GM12878 (cell line): ENCODE results near the gene VWA7. TPM values are rescaled to one million over a fixed set of nuclear protein-coding genes. Genes with fewer than 3 reads are reported as not detected.

Source experiments
- ATAC-seq: fragments of 200-7000 bp; cut with Tn5 transposase; 3 replicates; pipeline ENCODE4 v1.9.1; 2020; ENCODE audit warnings: mild to moderate bottlenecking, moderate library complexity
- BruUV-seq: library from RNA; stranded (reverse); fragments of 400-500 nt; replicated peaks from 2 replicates; lab custom pipeline; 2021; lab: Mats Ljungman, UMichigan
- CTCF ChIA-PET: fragments of 300-600 bp; sonication (Branson Sonifier 250); formaldehyde crosslinking; extraction: SDS; loops from one replicate; lab custom pipeline; 2021; ENCODE audit warnings: inconsistent platforms; lab: Yijun Ruan, JAX
- POLR2A ChIA-PET: fragments of 350-600 bp; formaldehyde crosslinking; extraction: SDS; loops from one replicate; lab custom pipeline; 2021; ENCODE audit warnings: inconsistent platforms; lab: Charles Lee
- RAD21 ChIA-PET: fragments of 300-600 bp; sonication (Branson Sonifier 250); formaldehyde crosslinking; loops from one replicate; lab custom pipeline; 2023; ENCODE audit warnings: antibody characterized with exemption; ENCODE audit not compliant: unreplicated experiment; lab: Charles Lee
- SMC1A ChIA-PET: fragments of 300-600 bp; sonication (Branson Sonifier 250); formaldehyde crosslinking; loops from one replicate; lab custom pipeline; 2023; ENCODE audit not compliant: unreplicated experiment, uncharacterized antibody; lab: Charles Lee
- DNase-seq: peaks from one replicate; pipeline ENCODE4 v3.0.0-alpha.2; 2011; ENCODE audit warnings: low read depth, low spot score
- FAIRE-seq: peaks from 3 replicates; lab custom pipeline; 2011; peaks lifted over from hg19 to GRCh38; lab: Jason Lieb, UNC
- H2AFZ ChIP-seq: 2 replicates; pipeline ENCODE4 v1.6.0; 2011; ENCODE audit warnings: low read depth, low read length, control low read depth; ENCODE audit not compliant: control insufficient read depth
- H3K27ac ChIP-seq: 2 replicates; pipeline ENCODE4 v1.5.1; 2011; ENCODE audit warnings: control low read depth; ENCODE audit not compliant: control insufficient read depth, insufficient read depth
- H3K27me3 ChIP-seq, 2 experiments: replicated peaks in 1 of 2; 2 replicates each; pipeline versions ENCODE4 v1.6.0 to v1.6.1; 2011; ENCODE audit warnings: low read length in 1 of 2; ENCODE audit not compliant: control insufficient read depth in 2 of 2, insufficient read depth in 2 of 2
- H3K36me3 ChIP-seq, 2 experiments: 2 replicates each; pipeline ENCODE4 v1.5.1; 2011; ENCODE audit warnings: low read length in 1 of 2; ENCODE audit not compliant: control insufficient read depth in 2 of 2, insufficient read depth in 2 of 2
- H3K4me1 ChIP-seq: 2 replicates; pipeline ENCODE4 v1.6.1; 2011; ENCODE audit warnings: mild to moderate bottlenecking, low read length, moderate library complexity, mixed read lengths; ENCODE audit not compliant: control insufficient read depth, insufficient read depth
- H3K4me2 ChIP-seq: 2 replicates; pipeline ENCODE4 v1.6.0; 2011; ENCODE audit warnings: control low read depth; ENCODE audit not compliant: control insufficient read depth, insufficient read depth
- H3K4me3 ChIP-seq: fragments of 200-600 bp; sonication (generic); 2 replicates; pipeline ENCODE4 v1.5.1; 2016
- H3K79me2 ChIP-seq: 2 replicates; pipeline ENCODE4 v1.6.0; 2011; ENCODE audit warnings: low read length; ENCODE audit not compliant: control insufficient read depth, insufficient read depth
- H3K9ac ChIP-seq: 2 replicates; pipeline ENCODE4 v1.8.0; 2011; ENCODE audit warnings: low read length, control low read depth, mixed read lengths; ENCODE audit not compliant: control insufficient read depth, insufficient read depth
- H3K9me3 ChIP-seq: replicated peaks from 3 replicates; pipeline ENCODE4 v1.5.1; 2011; ENCODE audit warnings: mild to moderate bottlenecking, low read length; ENCODE audit not compliant: control insufficient read depth, insufficient read depth
- H4K20me1 ChIP-seq: 2 replicates; pipeline ENCODE4 v1.6.0; 2011; ENCODE audit not compliant: control insufficient read depth, insufficient read depth
- ASH2L ChIP-seq: fragments of 300-600, 200-600 bp; sonication (generic); IDR thresholded peaks from 2 replicates; pipeline ENCODE4 v1.6.1; 2017; ENCODE audit warnings: low read depth, mild to moderate bottlenecking, borderline replicate concordance
- BCL3 ChIP-seq: IDR thresholded peaks from 2 replicates; pipeline ENCODE4 v1.6.1; 2011; ENCODE audit warnings: borderline replicate concordance, low read depth, mild to moderate bottlenecking, moderate library complexity, low read length; ENCODE audit not compliant: insufficient read depth, poor library complexity, severe bottlenecking
- BCLAF1 ChIP-seq: fragments of 450-650 bp; IDR thresholded peaks from 2 replicates; pipeline ENCODE4 v1.6.1; 2017; ENCODE audit warnings: antibody characterized with exemption, mild to moderate bottlenecking, moderate library complexity
- ESRRA ChIP-seq: IDR thresholded peaks from 2 replicates; pipeline ENCODE4 v1.6.1; 2012; ENCODE audit warnings: mild to moderate bottlenecking, low read length, improper control_type of control experiment
- FOXM1 ChIP-seq: IDR thresholded peaks from 2 replicates; pipeline ENCODE4 v1.6.1; 2012; ENCODE audit warnings: low read depth, mild to moderate bottlenecking, inconsistent platforms, low read length, moderate library complexity
- LARP7 ChIP-seq: fragments of 450-650 bp; IDR thresholded peaks from 2 replicates; pipeline ENCODE4 v1.6.1; 2017; ENCODE audit warnings: mild to moderate bottlenecking
- NR2F1 ChIP-seq: fragments of 450-650 bp; conservative IDR thresholded peaks from 2 replicates; pipeline ENCODE4 v1.6.1; 2017; ENCODE audit warnings: mild to moderate bottlenecking
- PAX8 ChIP-seq: fragments of 450-650 bp; IDR thresholded peaks from 2 replicates; pipeline ENCODE4 v1.6.1; 2017; ENCODE audit warnings: mild to moderate bottlenecking, moderate library complexity
- RUNX3 ChIP-seq: IDR thresholded peaks from 2 replicates; pipeline ENCODE4 v1.6.1; 2012; ENCODE audit warnings: low read length, inconsistent platforms
- SMAD1 ChIP-seq: fragments of 450-650 bp; IDR thresholded peaks from 2 replicates; pipeline ENCODE4 v1.6.1; 2018; ENCODE audit warnings: mild to moderate bottlenecking, low read depth; ENCODE audit not compliant: partially characterized antibody
- SMARCA5 ChIP-seq: fragments of 450-650 bp; IDR thresholded peaks from 2 replicates; pipeline ENCODE4 v1.6.1; 2017; ENCODE audit warnings: mild to moderate bottlenecking
- SP1 ChIP-seq: IDR thresholded peaks from one replicate; pipeline ENCODE4 v1.6.1; 2011; ENCODE audit warnings: low read depth, low read length
- TARDBP ChIP-seq: IDR thresholded peaks from 2 replicates; pipeline ENCODE4 v1.6.1; 2016; ENCODE audit warnings: borderline replicate concordance
- YBX1 ChIP-seq: fragments of 450-650 bp; IDR thresholded peaks from 2 replicates; pipeline ENCODE4 v1.6.1; 2016; ENCODE audit warnings: antibody characterized with exemption
- ZBTB4 ChIP-seq: fragments of 450-650 bp; formaldehyde crosslinking; IDR thresholded peaks from 2 replicates; pipeline ENCODE4 v1.4.0; 2022; ENCODE audit warnings: mild to moderate bottlenecking, moderate library complexity
- ZNF207 ChIP-seq: fragments of 450-650 bp; IDR thresholded peaks from 2 replicates; pipeline ENCODE4 v1.6.1; 2014; ENCODE audit warnings: antibody characterized with exemption, mild to moderate bottlenecking, borderline replicate concordance
- WGBS: methylation state at CpG from one replicate; pipeline ENCODE4 v1.1.6; 2016; ENCODE audit warnings: low lambda C conversion rate; ENCODE audit not compliant: insufficient replicate concordance, insufficient coverage; ENCODE audit errors: missing lambda C conversion rate; 5-methylcytosine and 5-hydroxymethylcytosine counted together
- in situ Hi-C: fragments of 300-500 bp; cut with MboI; formaldehyde crosslinking; loops from 9 replicates; pipeline ENCODE4 v1.14.3; 2018; ENCODE audit warnings: mixed read lengths
- intact Hi-C: fragments of 100-400 bp; cut with micrococcal nuclease; formaldehyde crosslinking; loops from one replicate; pipeline ENCODE4 v1.14.2; 2022; ENCODE audit not compliant: unreplicated experiment
- polyA plus RNA-seq, 11 experiments: library from polyadenylated mRNA; depleted of rRNA in 4 of 11; unstranded in 6 of 11; stranded (reverse) in 5 of 11; fragments of >200 nt; fragmentation: Nextera tagmentation in 4 of 11; fragmentation: Illumina TruSeq in 1 of 11; extraction: Ambion mirVana in 4 of 11; extraction: Trizol in 1 of 11; gene quantifications; 1 replicate in 1 of 11; 2 replicates in 10 of 11; pipeline versions ENCODE4 v1.2.1 to v1.2.3, GENCODE V29; 2011 to 2016; ENCODE audit warnings: inconsistent platforms in 2 of 11, missing spikeins in 2 of 11, low read depth in 1 of 11
- total RNA-seq, 4 experiments: library from RNA; depleted of rRNA in 3 of 4; stranded (reverse); fragments of >200 nt in 3 of 4; fragmentation: Illumina TruSeq in 1 of 4; extraction: Trizol in 1 of 4; gene quantifications; 2 replicates each; pipeline versions ENCODE4 v1.2.1 to v1.2.3, GENCODE V29; 2013 to 2021

Gene VWA7
- total and polyA plus RNA-seq, 10 of the 15 experiments (the other 5 are each of a cell fraction or from before 2014, with no cell fraction given) = 0.11 to 3.1 (median 1.2) TPM; not detected in 1

- in situ Hi-C loops = no loop called here
- FAIRE-seq = no peak
- ATAC-seq = peak; percentile 39
- CTCF ChIA-PET = interaction anchor here (0.6 to 2.6 kb wide), 15 partner anchors 13 to 285 kb away, joined by 3 to 13 read pairs (median 5); partner anchors contain the start of genes ATP6V1G2, CLIC1, DDAH2 and DDX39B
- WGBS = 1% methylated on average over 13 of the region's 13 CpGs
- H3K4me3 ChIP-seq = peak overlapping the region; percentile 78
- POLR2A ChIA-PET = interaction anchor here (0.7 to 11.3 kb wide), 24 partner anchors 9 to 366 kb away, joined by 3 to 158 read pairs (median 4); partner anchors contain the start of genes ABHD16A, BAG6, CLIC1 and GPSM3
- TSS peak; percentile 99 for BruUV-seq
- no peak for DNase-seq
- RAD21 ChIA-PET = interaction anchor here (0.8 to 2.4 kb wide), 19 partner anchors 9 to 332 kb away, joined by 3 to 53 read pairs (median 5); partner anchors contain the start of genes CLIC1, DDAH2, HSPA1A and HSPA1L
- H3K4me1 ChIP-seq = peaks cover 12% of the 10 kb centered on the region
- intact Hi-C loops = loop anchor here (2.0 to 10.0 kb wide), 3 partner anchors 52 to 98 kb away; partner anchors contain the start of genes DDAH2 and VWA7
- peaks cover 28% of the 10 kb centered on the region for H3K79me2 ChIP-seq
- peak overlapping the region; percentile 83 for H3K9ac ChIP-seq
- SMC1A ChIA-PET = interaction anchor here (0.8 to 2.8 kb wide), 14 partner anchors 12 to 350 kb away, joined by 3 to 22 read pairs (median 5); partner anchors contain the start of genes ABHD16A, ATP6V1G2, CLIC1 and HSPA1A
- no peaks in the 10 kb centered on the region for H4K20me1 ChIP-seq
- no peaks in the 10 kb centered on the region for H3K9me3 ChIP-seq
- H3K36me3 ChIP-seq = no peaks in the 10 kb centered on the region
- H2AFZ ChIP-seq = peak overlapping the region; percentile 88
- peak overlapping the region; percentile 86 for H3K4me2 ChIP-seq
- no peaks in the 10 kb centered on the region for H3K27me3 ChIP-seq
- peak overlapping the region; percentile 87 for H3K27ac ChIP-seq
- TF ChIP-seq LARP7 (no peak), ASH2L (no peak), SP1 (no peak), TARDBP (no peak), PAX8 (no peak), FOXM1 (no peak), ZBTB4 (no peak), BCL3 (no peak), ZNF207 (peak; percentile 54; the same call in 1 of the 2 replicates), SMARCA5 (no peak), BCLAF1 (no peak), YBX1 (no peak), RUNX3 (no peak), ESRRA (no peak), NR2F1 (no peak), SMAD1 (no peak)
Measured at GRCh38 chr6:31826793-31827285, 49.7 kb upstream of the VWA7 start.
